Heart right ventricle (tissue), 16 donors: ENCODE data around the gene IQCK. TPM values are rescaled to one million over a fixed set of nuclear protein-coding genes. Genes with fewer than 3 reads are reported as not detected.
A peak's percentile ranks its signal among the peaks of the same experiment; 100 is the strongest.
"Not testable (repeated sequence)": the region's sequence is repeated elsewhere in the genome, so short reads cannot be mapped to it uniquely, and the experiment has no call there.

ENCODE experiments used
- ATAC-seq, 8 donors: fragments of 200-7000 bp; cut with Tn5 transposase; one replicate each; pipeline ENCODE4 v1.9.1; 2020; ENCODE audit warnings: mild to moderate bottlenecking in 8 of 8, moderate library complexity in 8 of 8, moderate number of reproducible peaks in 1 of 8
- DNase-seq, 2 donors: peaks; one replicate each; pipeline ENCODE4 v3.0.0-alpha.2; 2020
- H3K27ac ChIP-seq, 10 donors: fragments of 200-600 bp; sonication (generic) in 2 of 10; one replicate each; pipeline versions ENCODE4 v1.5.0 to v1.8.0; 2020 to 2022; ENCODE audit warnings: mild to moderate bottlenecking in 3 of 10
- H3K27me3 ChIP-seq, 7 donors: fragments of 200-600 bp; one replicate each; pipeline ENCODE4 v1.8.0; 2021 to 2022; ENCODE audit warnings: mild to moderate bottlenecking in 2 of 7
- H3K36me3 ChIP-seq, 9 donors: fragments of 200-600 bp; sonication (generic) in 1 of 9; one replicate each; pipeline versions ENCODE4 v1.5.0 to v1.8.0; 2020 to 2022; ENCODE audit warnings: mild to moderate bottlenecking in 2 of 9
- H3K4me1 ChIP-seq, 9 donors: fragments of 200-600 bp; sonication (generic) in 1 of 9; one replicate each; pipeline versions ENCODE4 v1.5.0 to v1.8.0; 2020 to 2022; ENCODE audit warnings: mild to moderate bottlenecking in 4 of 9
- H3K4me3 ChIP-seq, 10 donors: fragments of 200-600 bp; sonication (generic) in 2 of 10; one replicate each; pipeline versions ENCODE4 v1.5.0 to v1.8.0; 2020 to 2022; ENCODE audit warnings: mild to moderate bottlenecking in 7 of 10, moderate library complexity in 2 of 10
- H3K9me3 ChIP-seq, 11 donors: fragments of 200-600 bp in 10 of 11; sonication (generic) in 2 of 11; one replicate each; pipeline versions ENCODE4 v1.5.0 to v1.8.0; 2013 to 2022; ENCODE audit warnings: mild to moderate bottlenecking in 2 of 11, control low read depth in 1 of 11, moderate library complexity in 1 of 11
- CTCF ChIP-seq, 9 donors: fragments of 200-600 bp; sonication (generic) in 2 of 9; IDR thresholded peaks; one replicate each; pipeline versions ENCODE4 v1.5.0 to v1.8.0; 2021 to 2022; ENCODE audit warnings: antibody characterized with exemption in 9 of 9, mild to moderate bottlenecking in 5 of 9, moderate library complexity in 1 of 9
- WGBS, 2 donors: extraction: QIAGEN DNeasy Blood & Tissue Kit; methylation state at CpG; one replicate each; pipeline ENCODE4 v1.1.7; 2013; ENCODE audit warnings: inconsistent platforms in 1 of 2; 5-methylcytosine and 5-hydroxymethylcytosine counted together
- intact Hi-C, 10 donors: fragments of 100-400 bp; cut with DNase I; formaldehyde crosslinking; loops; one replicate each; pipeline versions ENCODE4 v1.11.1 to v1.14.2; 2022
- polyA plus RNA-seq, 2 donors: library from polyadenylated mRNA; stranded (reverse); fragments of 200-250 nt; gene quantifications; one replicate each; pipeline ENCODE4 v1.2.3, GENCODE V29; 2013
- total RNA-seq, 10 donors: library from RNA; stranded (reverse); fragmentation: NEBNext Ultra II Directional in 3 of 10; extraction: Animal tissue kit (Norgen Biotek cat#: 25700) in 3 of 10; gene quantifications; one replicate each; pipeline versions ENCODE4 v1.2.1 to v1.2.4, GENCODE V29; 2021 to 2023
- donor health status: Arrhythmogenic right ventricular cardiomyopathy.
- donor health status: ischemic (EF 13 %, LVEDD 7.1; RV severe dilation, severe dysfunction).
- donor health status: healthy with polysubstance abuse.
- donor health status: DM: no; HTN: yes; CAD: no.
- donor health status: DM: no; HTN: no; CAD: no.
- donor health status: ischemic (EF 25% LVEDD 6.9; RV normal size, moderate dysfunction).
- donor health status: ischemic (EF 25% LVEDD 5.7; RV mildly dilated, moderate dysfunction).
- donor health status: healthy.
- donor health status: DM: yes; HTN: yes; CAD: no.
- donor health status: Ischemic cardiomyopathy.
- donor health status: ischemic (EF 35%, LVEDD 5.7; RV mildly dilated, moderate dysfunction).
- donor health status: nonischemic (EF 11% LVEDD 7.7; RV severe dilation, severe dysfunction).
- donor health status: DM: yes; HTN: yes; CAD: no.
- donor health status: PGD.
- donor health status: ischemic (EF 29% LVEDD 5.4; RV normal size, mild dysfunction).
- donor health status: nonischemic (EF 23%, LVEDD 6.1; RV moderate dilation, normal function).

Gene IQCK
- total and polyA plus RNA-seq, 12 donors: 5.5 to 11.7 (median 7.4) TPM

- peaks cover 0 to 50% (median 7%) of the 10 kb centered on the region in 9 donors for H3K36me3 ChIP-seq
- WGBS, 2 donors: 94 to 96% methylated on average over 6 of the region's 6 CpGs
- intact Hi-C loops: loop anchor here in 3 of 10 donors (5.0 to 10.0 kb wide), 3 partner anchors 69 to 171 kb away; partner anchors contain the start of gene GPRC5B (in 1 of the 3)
These were observed 4.4 kb upstream of the IQCK start for GRCh38 chr16:19713697-19714096.

GRCh38 chr16:19715566-19715965 lies 2.5 kb upstream of the IQCK start:
- ATAC-seq: no peak
- no peak for DNase-seq
- Histone ChIP-seq H3K27me3 (no peaks in the 10 kb centered on the region), H3K4me1 (peaks cover 0 to 56% (median 45%) of the 10 kb centered on the region in 9 donors), H3K36me3 (peaks cover 0 to 33% (median 7%) of the 10 kb centered on the region in 9 donors), H3K9me3 (no peaks in the 10 kb centered on the region), H3K4me3 (no peak overlapping the region), H3K27ac (no peak overlapping the region)
- 95 to 96% methylated on average over 5 of the region's 5 CpGs for WGBS, 2 donors
- TF ChIP-seq CTCF (IDR thresholded peaks at IDR 0.05): no peak
- intact Hi-C loops: loop anchor here in 7 of 10 donors (5.0 to 10.0 kb wide), 5 partner anchors 68 to 169 kb away; partner anchors contain the start of gene GPRC5B (in 7 of the 7)

More at GRCh38 chr16:19713697-19714096, 4.4 kb upstream of the IQCK start:
- Histone ChIP-seq H3K4me3 (no peak overlapping the region), H3K4me1 (peaks cover 0 to 56% (median 43%) of the 10 kb centered on the region in 9 donors), H3K27me3 (no peaks in the 10 kb centered on the region), H3K9me3 (no peaks in the 10 kb centered on the region), H3K27ac (no peak overlapping the region)
- ATAC-seq (no peak), DNase-seq (no peak)
- no peak for TF ChIP-seq CTCF (IDR thresholded peaks at IDR 0.05)

GRCh38 chr16:19716183-19716582 lies 1.9 kb upstream of the IQCK start:
- intact Hi-C loops: loop anchor here in 7 of 10 donors (5.0 to 10.0 kb wide), 5 partner anchors 69 to 169 kb away; partner anchors contain the start of gene GPRC5B (in 7 of the 7)
- 76 to 82% methylated on average over 1 of the region's 1 CpG for WGBS, 2 donors
- Histone ChIP-seq H3K9me3 (no peaks in the 10 kb centered on the region), H3K4me3 (peak overlapping the region in 7 of 10 donors; percentile 75 to 99 (median 96)), H3K36me3 (peaks cover 0 to 33% (median 7%) of the 10 kb centered on the region in 9 donors), H3K27me3 (no peaks in the 10 kb centered on the region), H3K4me1 (peaks cover 0 to 56% (median 42%) of the 10 kb centered on the region in 9 donors), H3K27ac (peak overlapping the region in 3 of 10 donors; percentile 88 to 94 (median 88))
- TF ChIP-seq CTCF (IDR thresholded peaks at IDR 0.05): no peak
- DNase-seq (no peak), ATAC-seq (no peak)

- H3K9me3 ChIP-seq, ATAC-seq, DNase-seq, H3K27me3 ChIP-seq: not testable (repeated sequence)
- intact Hi-C loops: loop anchor here in 7 of 10 donors (5.0 to 10.0 kb wide), 5 partner anchors 69 to 168 kb away; partner anchors contain the start of gene GPRC5B (in 7 of the 7)
- H3K27ac ChIP-seq: peak overlapping the region in 8 of 10 donors; percentile 51 to 94 (median 86)
- WGBS, 2 donors: 37 to 40% methylated on average over 11 of the region's 11 CpGs
- peak overlapping the region; percentile 75 to 99 (median 95) for H3K4me3 ChIP-seq
- H3K36me3 ChIP-seq: peaks cover 0 to 32% (median 7%) of the 10 kb centered on the region in 9 donors
- H3K4me1 ChIP-seq: peaks cover 0 to 55% (median 41%) of the 10 kb centered on the region in 9 donors
These were observed 1.3 kb upstream of the IQCK start for GRCh38 chr16:19716728-19717127.

- peak overlapping the region; percentile 75 to 99 (median 95) for H3K4me3 ChIP-seq
- H3K27ac ChIP-seq: peak overlapping the region in 9 of 10 donors; percentile 51 to 94 (median 85)
- ATAC-seq: peak in 1 of 8 donors; percentile 3
- intact Hi-C loops: loop anchor here in 7 of 10 donors (5.0 to 10.0 kb wide), 5 partner anchors 70 to 167 kb away; partner anchors contain the start of gene GPRC5B (in 7 of the 7)
- no peak for DNase-seq
- peaks cover 0 to 31% (median 7%) of the 10 kb centered on the region in 9 donors for H3K36me3 ChIP-seq
- H3K4me1 ChIP-seq: peaks cover 0 to 53% (median 41%) of the 10 kb centered on the region in 9 donors
- H3K27me3 ChIP-seq: no peaks in the 10 kb centered on the region
- no peak for TF ChIP-seq CTCF (IDR thresholded peaks at IDR 0.05)
- H3K9me3 ChIP-seq: no peaks in the 10 kb centered on the region
- 0% methylated on average over 10 of the region's 10 CpGs for WGBS, 2 donors
These were observed 757 bp upstream of the IQCK start for GRCh38 chr16:19717314-19717713.
